ENCODE measurements around the gene NOX3. TPM values are rescaled to one million over a fixed set of nuclear protein-coding genes. Genes with fewer than 3 reads are reported as not detected.

Gene NOX3
- total and polyA plus RNA-seq, 9 of the 15 experiments (the other 6 are each of a cell fraction or from before 2014, with no cell fraction given) = not detected

DNA sequence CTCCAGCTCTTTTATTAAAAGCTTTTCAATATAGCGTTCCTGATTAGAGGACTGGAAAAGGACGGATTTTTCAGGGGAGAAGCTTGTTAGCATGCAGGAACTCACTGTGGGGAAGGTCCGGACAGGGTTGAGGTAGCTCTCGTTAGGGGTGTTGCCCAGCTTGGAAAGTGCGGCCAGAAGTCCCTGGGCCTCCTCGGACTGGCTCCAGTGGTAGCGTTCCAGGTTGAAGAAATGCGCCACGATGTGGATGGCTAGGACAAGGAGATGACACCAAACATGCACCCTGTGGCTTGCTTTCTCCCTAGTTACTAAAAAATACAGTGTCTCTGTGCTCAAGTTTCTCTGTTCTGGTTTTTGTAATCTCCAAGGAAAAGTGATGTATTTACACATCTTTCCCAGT, 12.5 kb downstream of the NOX3 start (continued):
- TF ChIP-seq RBM39 (optimal IDR thresholded peaks at IDR 0.05; ENCODE audit: low read depth, low read length) = no peak
- TF ChIP-seq NFYB (IDR thresholded peaks at IDR 0.05; ENCODE audit: extremely low read depth, insufficient read length) = no peak
- TF ChIP-seq FOXA1 (IDR thresholded peaks at IDR 0.05; ENCODE audit: borderline replicate concordance) = no peak
- no peak for TF ChIP-seq PHF8 (IDR thresholded peaks at IDR 0.05; ENCODE audit: borderline replicate concordance, low read length)

GRCh38 chr6:155442562-155442961, 13.1 kb downstream of the NOX3 start:
- Histone ChIP-seq H3K9ac (ENCODE audit: insufficient read depth in 1 of 2, low read depth in 2 of 2, low read length in 2 of 2) (no peak overlapping the region), H3K79me2 (ENCODE audit: control insufficient read depth, insufficient read depth, low read length) (no peaks in the 10 kb centered on the region), H3K4me1 (replicated peaks in 1 of 2; ENCODE audit: control insufficient read depth in 2 of 2, insufficient read depth in 2 of 2, low read length in 2 of 2) (no peaks in the 10 kb centered on the region), H4K20me1 (replicated peaks; ENCODE audit: control insufficient read depth, insufficient read depth, low read length) (no peaks in the 10 kb centered on the region), H3K36me3 (ENCODE audit: control insufficient read depth, insufficient read depth, low read length) (no peaks in the 10 kb centered on the region), H3K9me3 (replicated peaks; ENCODE audit: control insufficient read depth, insufficient read depth, low read depth, low read length) (no peaks in the 10 kb centered on the region), H3K4me2 (ENCODE audit: insufficient read depth, low read length) (no peak overlapping the region), H3K4me3 (no peak overlapping the region), H3K9me1 (ENCODE audit: control insufficient read depth, insufficient read depth, low read length) (no peaks in the 10 kb centered on the region), H3K27ac (ENCODE audit: extremely low read depth, low read depth, low read length) (no peak overlapping the region), H3K27me3 (ENCODE audit: control insufficient read depth in 2 of 2, insufficient read depth in 2 of 2, low read length in 2 of 2) (peaks cover 3 to 8% of the 10 kb centered on the region in 2 experiments; a peak in 3 of 5 replicates), H2AFZ (ENCODE audit: low read depth, low read length) (no peak overlapping the region)
- ATAC-seq (no peak), DNase-seq (ENCODE audit: extremely low read depth in 1 of 4, low spot score in 3 of 4) (no peak), FAIRE-seq (no peak)
- in situ Hi-C loops (cut with MboI) = no loop called here
- 1% methylated on average over 5 of the region's 5 CpGs for WGBS (ENCODE audit: insufficient coverage, low coverage, missing lambda C conversion rate)
- TF ChIP-seq MCM7 (IDR thresholded peaks at IDR 0.05) = no peak
- no peak for TF ChIP-seq NUFIP1 (IDR thresholded peaks at IDR 0.05; ENCODE audit: partially characterized antibody)
- TF ChIP-seq CBX3 (IDR thresholded peaks at IDR 0.05; ENCODE audit: borderline replicate concordance in 1 of 2, low read length in 2 of 2) = no peak
- TF ChIP-seq KDM2B (CRISPR knock-in tag; IDR thresholded peaks at IDR 0.05) = no peak
- no peak for TF ChIP-seq ZNF398 (CRISPR knock-in tag; IDR thresholded peaks at IDR 0.05)
- TF ChIP-seq SMAD1 (IDR thresholded peaks at IDR 0.05; ENCODE audit: low read depth, low read length, partially characterized antibody) = no peak
- TF ChIP-seq ZKSCAN3 (CRISPR knock-in tag; IDR thresholded peaks at IDR 0.05) = no peak
- no peak for TF ChIP-seq HDAC2 (IDR thresholded peaks at IDR 0.05)
- no peak for TF ChIP-seq MTA1 (IDR thresholded peaks at IDR 0.05; ENCODE audit: borderline replicate concordance)
- TF ChIP-seq GABPA (tag; conservative IDR thresholded peaks at IDR 0.05; ENCODE audit: low read depth) = no peak
- TF ChIP-seq ZNF23 (CRISPR knock-in tag; IDR thresholded peaks at IDR 0.05) = no peak
- no peak for TF ChIP-seq SRSF3 (IDR thresholded peaks at IDR 0.05; ENCODE audit: insufficient read depth, low read length)
- TF ChIP-seq COPS2 (conservative IDR thresholded peaks at IDR 0.05) = no peak
- TF ChIP-seq KDM5B (IDR thresholded peaks at IDR 0.05; ENCODE audit: insufficient replicate concordance, low read depth, low read length) = no peak
- no peak for TF ChIP-seq TAF9B (IDR thresholded peaks at IDR 0.05; ENCODE audit: partially characterized antibody)
- TF ChIP-seq, protein P1, sequence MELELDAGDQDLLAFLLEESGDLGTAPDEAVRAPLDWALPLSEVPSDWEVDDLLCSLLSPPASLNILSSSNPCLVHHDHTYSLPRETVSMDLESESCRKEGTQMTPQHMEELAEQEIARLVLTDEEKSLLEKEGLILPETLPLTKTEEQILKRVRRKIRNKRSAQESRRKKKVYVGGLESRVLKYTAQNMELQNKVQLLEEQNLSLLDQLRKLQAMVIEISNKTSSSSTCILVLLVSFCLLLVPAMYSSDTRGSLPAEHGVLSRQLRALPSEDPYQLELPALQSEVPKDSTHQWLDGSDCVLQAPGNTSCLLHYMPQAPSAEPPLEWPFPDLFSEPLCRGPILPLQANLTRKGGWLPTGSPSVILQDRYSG (tag; conservative IDR thresholded peaks at IDR 0.05; ENCODE audit: low read depth) = no peak
- no peak for TF ChIP-seq PCBP1 (IDR thresholded peaks at IDR 0.05; ENCODE audit: low read depth, low read length, poor library complexity, severe bottlenecking)
- BruUV-seq (replicated peaks) = no TSS peak
- POLR2A ChIA-PET = no interaction called here
- intact Hi-C loops (cut with micrococcal nuclease) = no loop called here
- CTCF ChIA-PET (ENCODE audit: low intra/inter-chr PET ratio) = no interaction called here

Measured in K562 (cell line).